Measurements from ENCODE around the gene LHFPL3.

The LHFPL3 gene

GRCh38 chr7:104801022-104801421 is 472.6 kb downstream of the LHFPL3 start:
- DNase-seq (ENCODE audit: low spot score), result no peak

- no peak for DNase-seq (ENCODE audit: low spot score)
Measured at GRCh38 chr7:104803931-104804330, 475.5 kb downstream of the LHFPL3 start.

GRCh38 chr7:104804696-104805095 is 476.3 kb downstream of the LHFPL3 start:
- no peak for DNase-seq (ENCODE audit: low spot score)

- no peak for DNase-seq (ENCODE audit: low spot score)
Measured at GRCh38 chr7:104805449-104806317, 477.3 kb downstream of the LHFPL3 start.

GRCh38 chr7:104807671-104808070 is 479.3 kb downstream of the LHFPL3 start:
- DNase-seq (ENCODE audit: low spot score), result no peak

- no peak for DNase-seq (ENCODE audit: low spot score)
Measured at GRCh38 chr7:104809906-104810305, 481.5 kb downstream of the LHFPL3 start.

- no peak for DNase-seq (ENCODE audit: low spot score)
Measured at GRCh38 chr7:104814126-104814525, 485.7 kb downstream of the LHFPL3 start.

- DNase-seq (ENCODE audit: low spot score), result no peak
Measured at GRCh38 chr7:104814671-104815400, 486.4 kb downstream of the LHFPL3 start.

- DNase-seq (ENCODE audit: low spot score), result no peak
Measured at GRCh38 chr7:104816537-104816936, 488.1 kb downstream of the LHFPL3 start.

- no peak for DNase-seq (ENCODE audit: low spot score)
Measured at GRCh38 chr7:104818961-104819880, 490.8 kb downstream of the LHFPL3 start.

- DNase-seq (ENCODE audit: low spot score), result no peak
Measured at GRCh38 chr7:104820836-104821535, 492.6 kb downstream of the LHFPL3 start.

- no peak for DNase-seq (ENCODE audit: low spot score)
Measured at GRCh38 chr7:104823177-104823576, 494.8 kb downstream of the LHFPL3 start.

GRCh38 chr7:104825099-104825498 is 496.7 kb downstream of the LHFPL3 start:
- no peak for DNase-seq (ENCODE audit: low spot score)

- DNase-seq (ENCODE audit: low spot score), result no peak
Measured at GRCh38 chr7:104826135-104826534, 497.7 kb downstream of the LHFPL3 start.

GRCh38 chr7:104836976-104837375 is 508.6 kb downstream of the LHFPL3 start:
- DNase-seq (ENCODE audit: low spot score), result no peak

- no peak for DNase-seq (ENCODE audit: low spot score)
Measured at GRCh38 chr7:104838537-104839299, 510.3 kb downstream of the LHFPL3 start.

- DNase-seq (ENCODE audit: low spot score), result no peak
Measured at GRCh38 chr7:104839842-104840241, 511.4 kb downstream of the LHFPL3 start.

GRCh38 chr7:104841798-104842197 is 513.4 kb downstream of the LHFPL3 start:
- no peak for DNase-seq (ENCODE audit: low spot score)

GRCh38 chr7:104843198-104843597 is 514.8 kb downstream of the LHFPL3 start:
- no peak for DNase-seq (ENCODE audit: low spot score)

- no peak for DNase-seq (ENCODE audit: low spot score)
Measured at GRCh38 chr7:104845557-104845956, 517.2 kb downstream of the LHFPL3 start.

- DNase-seq (ENCODE audit: low spot score), result no peak
Measured at GRCh38 chr7:104846731-104847130, 518.3 kb downstream of the LHFPL3 start.

All from HuH-7.5 (cell line).